Measurements from ENCODE around the gene GHITM. TPM values are rescaled to one million over a fixed set of nuclear protein-coding genes. Genes with fewer than 3 reads are reported as not detected.

GHITM gene
- total RNA-seq, 4 donors from 2014 or later = 145 to 161 (median 154) TPM

- WGBS = 90% methylated on average over 5 of the region's 5 CpGs
- Histone ChIP-seq H3K27me3 (peaks cover 0 to 21% (median 0%) of the 10 kb centered on the region in 4 donors), H3K27ac (replicated peaks in 1 of 4) (no peak overlapping the region), H3K9me3 (no peaks in the 10 kb centered on the region), H3K4me1 (no peaks in the 10 kb centered on the region), H3K4me3 (no peak overlapping the region), H3K36me3 (no peaks in the 10 kb centered on the region)
- no peak for DNase-seq (ENCODE audit: extremely low spot score)
- intact Hi-C loops (cut with DNase I) = no loop called here
- no peak for TF ChIP-seq CTCF (IDR thresholded peaks at IDR 0.05)
- no peak for TF ChIP-seq EP300 (IDR thresholded peaks at IDR 0.05)
- TF ChIP-seq POLR2AphosphoS5 (IDR thresholded peaks at IDR 0.05) = no peak
- TF ChIP-seq POLR2A (IDR thresholded peaks at IDR 0.05; ENCODE audit: low read depth) = no peak
Measured at GRCh38 chr10:84181631-84182030, 42.3 kb downstream of the GHITM start.

GRCh38 chr10:84184517-84184916 is 45.2 kb downstream of the GHITM start:
- intact Hi-C loops (cut with DNase I) = no loop called here
- no peak for DNase-seq (ENCODE audit: extremely low spot score)
- H3K4me3 ChIP-seq = no peak overlapping the region
- WGBS = 78% methylated on average over 4 of the region's 4 CpGs
- no peaks in the 10 kb centered on the region for H3K4me1 ChIP-seq
- no peaks in the 10 kb centered on the region for H3K36me3 ChIP-seq
- peaks cover 0 to 40% (median 0%) of the 10 kb centered on the region in 4 donors for H3K27me3 ChIP-seq
- H3K9me3 ChIP-seq = no peaks in the 10 kb centered on the region
- no peak overlapping the region for H3K27ac ChIP-seq (replicated peaks in 1 of 4)
- no peak for TF ChIP-seq EP300 (IDR thresholded peaks at IDR 0.05)
- TF ChIP-seq CTCF (IDR thresholded peaks at IDR 0.05) = no peak
- no peak for TF ChIP-seq POLR2A (IDR thresholded peaks at IDR 0.05; ENCODE audit: low read depth)
- no peak for TF ChIP-seq POLR2AphosphoS5 (IDR thresholded peaks at IDR 0.05)

- no peak for DNase-seq (ENCODE audit: extremely low spot score)
- Histone ChIP-seq H3K9me3 (no peaks in the 10 kb centered on the region), H3K36me3 (no peaks in the 10 kb centered on the region), H3K4me3 (no peak overlapping the region), H3K27me3 (peaks cover 0 to 45% (median 0%) of the 10 kb centered on the region in 4 donors), H3K27ac (replicated peaks in 1 of 4) (no peak overlapping the region), H3K4me1 (no peaks in the 10 kb centered on the region)
- intact Hi-C loops (cut with DNase I) = no loop called here
- TF ChIP-seq POLR2A (IDR thresholded peaks at IDR 0.05; ENCODE audit: low read depth) = no peak
- WGBS = 65% methylated on average over 10 of the region's 11 CpGs
Measured at GRCh38 chr10:84185526-84186175, 46.3 kb downstream of the GHITM start.

- H3K27ac ChIP-seq (replicated peaks in 1 of 4) = no peak overlapping the region
- no peak for DNase-seq (ENCODE audit: extremely low spot score)
- WGBS = 70% methylated on average over 3 of the region's 3 CpGs
- intact Hi-C loops (cut with DNase I) = no loop called here
- no peak for TF ChIP-seq EP300 (IDR thresholded peaks at IDR 0.05)
- no peak for TF ChIP-seq CTCF (IDR thresholded peaks at IDR 0.05)
- TF ChIP-seq POLR2A (IDR thresholded peaks at IDR 0.05; ENCODE audit: low read depth) = no peak
- TF ChIP-seq POLR2AphosphoS5 (IDR thresholded peaks at IDR 0.05) = no peak
- H3K9me3 ChIP-seq = no peaks in the 10 kb centered on the region
- H3K4me3 ChIP-seq = no peak overlapping the region
- peaks cover 0 to 1% (median under 1%) of the 10 kb centered on the region in 4 donors for H3K4me1 ChIP-seq
- H3K36me3 ChIP-seq = no peaks in the 10 kb centered on the region
- H3K27me3 ChIP-seq = peaks cover 0 to 75% (median 1%) of the 10 kb centered on the region in 4 donors
Measured at GRCh38 chr10:84188815-84189214, 49.5 kb downstream of the GHITM start.

- TF ChIP-seq CTCF (IDR thresholded peaks at IDR 0.05) (no peak), EP300 (IDR thresholded peaks at IDR 0.05) (no peak)
- H3K9me3 ChIP-seq = no peaks in the 10 kb centered on the region
- H3K4me3 ChIP-seq = no peak overlapping the region
- H3K4me1 ChIP-seq = peaks cover 6 to 19% (median 15%) of the 10 kb centered on the region in 4 donors
- no peak overlapping the region for H3K27ac ChIP-seq (replicated peaks in 1 of 4)
- H3K36me3 ChIP-seq = no peaks in the 10 kb centered on the region
- no peak for DNase-seq (ENCODE audit: extremely low spot score)
- H3K27me3 ChIP-seq = peaks cover 0 to 80% (median 16%) of the 10 kb centered on the region in 4 donors
- intact Hi-C loops (cut with DNase I) = no loop called here
- 86% methylated on average over 1 of the region's 3 CpGs for WGBS
Measured at GRCh38 chr10:84190621-84191020, 51.3 kb downstream of the GHITM start.

All from esophagus muscularis mucosa (tissue), 4 donors.